Kidney epithelial cell (primary cell): ENCODE data around the gene TRAF2. TPM values are rescaled to one million over a fixed set of nuclear protein-coding genes. Genes with fewer than 3 reads are reported as not detected.

Experiments used
- DNase-seq: peaks from one replicate; pipeline ENCODE4 v3.0.0-alpha.2; 2010; ENCODE audit warnings: low read depth
- H3K27me3 ChIP-seq: 2 replicates; pipeline ENCODE4 v1.6.0; 2011; ENCODE audit warnings: low read length; ENCODE audit not compliant: control insufficient read depth, insufficient read depth
- H3K36me3 ChIP-seq: 2 replicates; pipeline ENCODE4 v1.5.1; 2011; ENCODE audit warnings: low read length; ENCODE audit not compliant: control insufficient read depth, insufficient read depth
- H3K4me3 ChIP-seq: 2 replicates; pipeline ENCODE4 v1.5.1; 2011; ENCODE audit warnings: low read depth, mild to moderate bottlenecking, control low read depth, low read length
- total RNA-seq: library from RNA; depleted of rRNA; stranded (reverse); fragments of >200 nt; gene quantifications from 2 replicates; pipeline ENCODE4 v1.2.3, GENCODE V29; 2015
- TF ChIP-seq, protein P1 (sequence below): IDR thresholded peaks from 2 replicates; pipeline ENCODE4 v1.5.1; 2011; ENCODE audit warnings: mild to moderate bottlenecking, moderate library complexity, low read length, control low read depth, inconsistent platforms; ENCODE audit not compliant: insufficient read depth, poor library complexity, severe bottlenecking

The TRAF2 gene
- total RNA-seq, 1 donor from 2014 or later: 17.5 TPM

DNA sequence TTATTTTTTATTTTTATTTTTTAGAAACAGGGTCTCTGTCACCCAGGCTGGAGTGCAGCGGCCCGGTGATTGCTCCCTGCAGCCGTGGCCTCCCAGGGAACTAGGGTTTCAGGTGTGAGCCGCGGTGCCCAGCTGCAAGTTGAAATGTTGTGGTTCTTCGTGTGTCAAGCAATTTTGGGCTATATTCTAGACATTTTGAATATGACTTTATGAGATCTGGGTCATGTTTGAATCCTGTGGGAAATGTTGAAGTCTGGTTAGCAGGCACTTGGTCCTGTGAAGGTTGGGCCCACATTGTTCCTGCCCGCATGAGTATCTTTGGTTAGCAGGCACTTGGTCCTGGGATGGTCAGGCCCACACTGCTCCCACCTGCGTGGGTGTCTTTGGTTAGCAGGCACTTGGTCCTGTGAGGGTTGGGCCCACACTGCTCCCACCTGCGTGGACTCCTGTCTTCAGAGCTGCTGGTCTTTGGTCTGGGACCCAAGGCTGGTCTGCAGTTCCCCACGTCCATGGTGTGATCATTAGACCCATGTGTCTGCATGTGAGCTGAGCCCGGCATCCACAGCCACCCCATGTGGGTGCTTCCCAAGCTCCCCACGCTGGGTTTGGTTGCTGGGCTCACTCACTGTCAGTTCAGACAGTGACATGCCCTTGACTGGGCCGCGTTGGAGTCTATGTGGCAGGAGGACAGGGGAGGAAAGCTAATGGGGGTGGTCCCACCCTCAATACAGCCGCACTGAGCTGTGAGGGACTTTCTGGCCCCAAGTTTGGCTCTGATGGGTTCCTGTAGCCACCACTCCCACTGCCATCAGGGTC lies 51.1 kb downstream of the TRAF2 start:
- Histone ChIP-seq H3K4me3 (no peak overlapping the region), H3K27me3 (no peaks in the 10 kb centered on the region), H3K36me3 (peaks cover 1% of the 10 kb centered on the region)
- DNase-seq: no peak
- TF ChIP-seq, protein P1, sequence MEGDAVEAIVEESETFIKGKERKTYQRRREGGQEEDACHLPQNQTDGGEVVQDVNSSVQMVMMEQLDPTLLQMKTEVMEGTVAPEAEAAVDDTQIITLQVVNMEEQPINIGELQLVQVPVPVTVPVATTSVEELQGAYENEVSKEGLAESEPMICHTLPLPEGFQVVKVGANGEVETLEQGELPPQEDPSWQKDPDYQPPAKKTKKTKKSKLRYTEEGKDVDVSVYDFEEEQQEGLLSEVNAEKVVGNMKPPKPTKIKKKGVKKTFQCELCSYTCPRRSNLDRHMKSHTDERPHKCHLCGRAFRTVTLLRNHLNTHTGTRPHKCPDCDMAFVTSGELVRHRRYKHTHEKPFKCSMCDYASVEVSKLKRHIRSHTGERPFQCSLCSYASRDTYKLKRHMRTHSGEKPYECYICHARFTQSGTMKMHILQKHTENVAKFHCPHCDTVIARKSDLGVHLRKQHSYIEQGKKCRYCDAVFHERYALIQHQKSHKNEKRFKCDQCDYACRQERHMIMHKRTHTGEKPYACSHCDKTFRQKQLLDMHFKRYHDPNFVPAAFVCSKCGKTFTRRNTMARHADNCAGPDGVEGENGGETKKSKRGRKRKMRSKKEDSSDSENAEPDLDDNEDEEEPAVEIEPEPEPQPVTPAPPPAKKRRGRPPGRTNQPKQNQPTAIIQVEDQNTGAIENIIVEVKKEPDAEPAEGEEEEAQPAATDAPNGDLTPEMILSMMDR: no peak

DNA sequence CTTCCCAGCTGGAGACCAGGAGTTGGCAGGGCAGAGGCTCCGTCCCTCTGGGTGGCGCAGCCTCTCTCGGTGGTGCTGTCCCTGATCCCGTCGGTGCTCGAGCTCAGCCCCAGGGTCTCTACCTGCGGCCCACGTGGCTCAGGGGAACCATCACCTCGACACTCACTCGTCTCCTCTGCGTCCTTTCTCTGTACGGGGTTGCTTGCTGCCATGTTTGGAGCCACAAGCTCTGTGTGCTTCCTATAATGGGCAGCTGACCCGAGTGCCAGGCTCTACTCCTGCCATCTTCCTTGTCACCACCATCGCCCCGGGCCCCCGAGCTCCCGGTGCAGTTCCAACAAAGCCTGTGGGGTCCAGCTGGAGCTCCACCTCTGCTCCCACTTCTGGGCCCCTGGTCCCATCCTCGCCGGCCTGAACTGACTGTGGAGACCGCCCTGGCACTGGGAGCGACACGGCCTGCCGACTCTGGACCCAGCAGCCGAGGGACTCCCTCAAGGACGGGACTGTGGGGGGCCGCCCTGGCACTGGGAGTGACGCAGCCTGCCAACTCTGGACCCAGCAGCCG lies 53.2 kb downstream of the TRAF2 start:
- no peaks in the 10 kb centered on the region for H3K27me3 ChIP-seq
- TF ChIP-seq, protein P1: no peak
- no peak for DNase-seq

DNA sequence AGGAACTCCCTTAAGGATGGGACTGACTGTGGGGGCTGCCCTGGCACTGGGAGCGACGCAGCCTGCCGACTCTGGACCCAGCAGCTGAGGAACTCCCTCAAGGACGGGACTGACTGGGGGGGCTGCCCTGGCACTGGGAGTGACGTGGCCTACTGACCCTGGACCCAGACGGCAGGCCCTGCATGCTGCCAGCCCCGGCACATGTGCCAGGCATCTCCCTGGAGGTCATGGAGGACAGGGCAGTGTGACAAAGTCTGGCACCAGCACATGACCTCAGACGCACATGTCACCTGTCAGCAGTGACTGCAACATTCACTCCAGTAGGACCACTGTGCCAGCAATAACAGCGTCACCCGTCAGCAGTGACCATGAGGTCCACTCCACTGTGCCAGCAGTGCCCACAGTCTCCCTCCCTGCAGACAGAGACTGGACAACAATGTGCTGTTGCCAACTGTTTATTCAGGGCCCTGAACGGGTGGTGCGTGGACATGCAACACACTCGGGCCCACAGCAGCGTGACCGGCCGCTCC lies 53.7 kb downstream of the TRAF2 start:
- TF ChIP-seq, protein P1: no peak

More for the DNA sequence above, 53.2 kb downstream of the TRAF2 start:
- H3K36me3 ChIP-seq: peaks cover 1% of the 10 kb centered on the region
- H3K4me3 ChIP-seq: no peak overlapping the region

GRCh38 chr9:136940526-136941230 lies 54.4 kb downstream of the TRAF2 start:
- TF ChIP-seq, protein P1: no peak
- no peak for DNase-seq
- peaks cover 1% of the 10 kb centered on the region for H3K36me3 ChIP-seq

More for the DNA sequence above, 53.7 kb downstream of the TRAF2 start:
- Histone ChIP-seq H3K27me3 (no peaks in the 10 kb centered on the region), H3K36me3 (peaks cover 1% of the 10 kb centered on the region), H3K4me3 (no peak overlapping the region)
- no peak for DNase-seq

GRCh38 chr9:136941231-136942111 lies 55.2 kb downstream of the TRAF2 start:
- TF ChIP-seq, protein P1: no peak
- H3K27me3 ChIP-seq: no peaks in the 10 kb centered on the region
- peaks cover 1% of the 10 kb centered on the region for H3K36me3 ChIP-seq
- H3K4me3 ChIP-seq: no peak overlapping the region
- DNase-seq: no peak

More at GRCh38 chr9:136940526-136941230, 54.4 kb downstream of the TRAF2 start:
- no peaks in the 10 kb centered on the region for H3K27me3 ChIP-seq
- no peak overlapping the region for H3K4me3 ChIP-seq
